Breast epithelium (tissue), 3 donors: ENCODE measurements around the gene NEO1.

Experiments used
- CTCF ChIP-seq, 3 donors: fragments of 450-650 bp; IDR thresholded peaks; one replicate each; pipeline ENCODE4 v1.5.1; 2016 to 2017; ENCODE audit warnings: antibody characterized with exemption in 3 of 3, mild to moderate bottlenecking in 3 of 3, moderate library complexity in 3 of 3
- POLR2A ChIP-seq: fragments of 450-650 bp; IDR thresholded peaks from one replicate; pipeline ENCODE4 v1.6.1; 2016; ENCODE audit warnings: antibody characterized with exemption, mild to moderate bottlenecking, moderate library complexity
- POLR2AphosphoS5 ChIP-seq, 3 donors: sonication (generic); formaldehyde crosslinking; IDR thresholded peaks; one replicate each; pipeline ENCODE4 v1.6.1; 2017; ENCODE audit warnings: antibody characterized with exemption in 3 of 3

GRCh38 chr15:73119478-73119877 is 67.2 kb downstream of the NEO1 start:
- TF ChIP-seq POLR2AphosphoS5 (IDR thresholded peaks at IDR 0.05) (no peak), CTCF (IDR thresholded peaks at IDR 0.05) (no peak), POLR2A (no peak)
